ENCODE results near the gene MMP28.

DNA sequence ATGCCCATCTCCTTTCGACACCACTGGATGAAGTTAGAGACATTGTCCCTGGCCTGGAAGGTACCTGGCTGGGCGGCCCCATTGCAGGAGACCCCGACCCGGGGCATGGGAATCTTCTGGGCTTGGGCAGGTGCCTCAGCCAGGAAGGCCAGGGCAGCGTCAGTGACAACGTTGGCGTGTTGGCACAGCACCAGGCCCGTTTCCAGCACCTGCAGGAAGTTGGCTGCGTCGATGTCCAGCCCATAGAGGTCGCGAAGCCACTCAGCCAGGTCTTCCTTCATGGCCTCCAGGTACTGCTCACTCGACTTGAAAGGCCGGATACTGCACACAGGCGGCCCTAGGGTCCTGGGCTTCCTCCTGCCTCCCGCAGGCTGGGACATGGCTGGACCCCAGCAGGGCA is 43.0 kb downstream of the MMP28 start:
- TF ChIP-seq, protein P1, sequence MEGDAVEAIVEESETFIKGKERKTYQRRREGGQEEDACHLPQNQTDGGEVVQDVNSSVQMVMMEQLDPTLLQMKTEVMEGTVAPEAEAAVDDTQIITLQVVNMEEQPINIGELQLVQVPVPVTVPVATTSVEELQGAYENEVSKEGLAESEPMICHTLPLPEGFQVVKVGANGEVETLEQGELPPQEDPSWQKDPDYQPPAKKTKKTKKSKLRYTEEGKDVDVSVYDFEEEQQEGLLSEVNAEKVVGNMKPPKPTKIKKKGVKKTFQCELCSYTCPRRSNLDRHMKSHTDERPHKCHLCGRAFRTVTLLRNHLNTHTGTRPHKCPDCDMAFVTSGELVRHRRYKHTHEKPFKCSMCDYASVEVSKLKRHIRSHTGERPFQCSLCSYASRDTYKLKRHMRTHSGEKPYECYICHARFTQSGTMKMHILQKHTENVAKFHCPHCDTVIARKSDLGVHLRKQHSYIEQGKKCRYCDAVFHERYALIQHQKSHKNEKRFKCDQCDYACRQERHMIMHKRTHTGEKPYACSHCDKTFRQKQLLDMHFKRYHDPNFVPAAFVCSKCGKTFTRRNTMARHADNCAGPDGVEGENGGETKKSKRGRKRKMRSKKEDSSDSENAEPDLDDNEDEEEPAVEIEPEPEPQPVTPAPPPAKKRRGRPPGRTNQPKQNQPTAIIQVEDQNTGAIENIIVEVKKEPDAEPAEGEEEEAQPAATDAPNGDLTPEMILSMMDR (IDR thresholded peaks at IDR 0.05), result no peak
- peak in 1 of 3 donors; percentile 17 for TF ChIP-seq POLR2A (IDR thresholded peaks at IDR 0.05)

Data from body of pancreas (tissue), 4 donors.